DOHH2 (cell line): ENCODE data around the gene TSPAN32.

Source experiments
- H3F3A ChIP-seq: fragments of 200-600 bp; sonication (generic), shearing (Covaris generic); 2 replicates; pipeline ENCODE4 v1.6.0; 2016; ENCODE audit warnings: antibody characterized with exemption, mild to moderate bottlenecking; ENCODE audit not compliant: control insufficient read depth, insufficient read depth
- H3K27ac ChIP-seq: fragments of 200-600 bp; sonication (generic); 2 replicates; pipeline ENCODE4 v1.5.1; 2014; ENCODE audit warnings: low read depth, mild to moderate bottlenecking, low read length, moderate library complexity
- H3K27me3 ChIP-seq: fragments of 200-600 bp; sonication (generic); 2 replicates; pipeline ENCODE4 v1.6.1; 2014; ENCODE audit warnings: mild to moderate bottlenecking, low read length, mixed read lengths; ENCODE audit not compliant: control insufficient read depth
- H3K36me3 ChIP-seq: fragments of 200-600 bp; sonication (generic); 2 replicates; pipeline ENCODE4 v1.6.1; 2014; ENCODE audit warnings: mild to moderate bottlenecking, low read length, moderate library complexity, mixed read lengths; ENCODE audit not compliant: control insufficient read depth
- H3K4me1 ChIP-seq: fragments of 200-600 bp; sonication (generic); 2 replicates; pipeline ENCODE4 v1.6.1; 2014; ENCODE audit warnings: mild to moderate bottlenecking, low read length, mixed read lengths; ENCODE audit not compliant: control insufficient read depth
- H3K4me2 ChIP-seq: fragments of 200-600 bp; sonication (generic); 2 replicates; pipeline ENCODE4 v1.6.0; 2014; ENCODE audit warnings: mild to moderate bottlenecking, low read length, moderate library complexity
- H3K4me3 ChIP-seq: fragments of 200-600 bp; sonication (generic); 2 replicates; pipeline ENCODE4 v1.5.1; 2014; ENCODE audit warnings: mild to moderate bottlenecking, low read length, mixed read lengths
- H3K79me2 ChIP-seq: fragments of 200-600 bp; sonication (generic); 2 replicates; pipeline ENCODE4 v1.6.1; 2014; ENCODE audit warnings: mild to moderate bottlenecking, low read length, mixed read lengths; ENCODE audit not compliant: control insufficient read depth
- H3K9me2 ChIP-seq: fragments of 200-600 bp; sonication (generic); replicated peaks from 2 replicates; pipeline ENCODE4 v1.6.1; 2014; ENCODE audit warnings: mild to moderate bottlenecking, low read length, mixed read lengths; ENCODE audit not compliant: control insufficient read depth
- H3K9me3 ChIP-seq: fragments of 200-600 bp; sonication (generic); 2 replicates; pipeline ENCODE4 v1.6.1; 2014; ENCODE audit warnings: antibody characterized with exemption, low read length, mixed read lengths; ENCODE audit not compliant: control insufficient read depth, insufficient read depth
- H4K20me1 ChIP-seq: fragments of 200-600 bp; sonication (generic); 2 replicates; pipeline ENCODE4 v1.6.0; 2014; ENCODE audit warnings: low read depth, mild to moderate bottlenecking, antibody characterized with exemption, low read length, moderate library complexity; ENCODE audit not compliant: control insufficient read depth, insufficient read depth
- CTCF ChIP-seq: fragments of 200-600 bp; sonication (generic); IDR thresholded peaks from one replicate; pipeline ENCODE4 v1.5.1; 2014; ENCODE audit warnings: antibody characterized with exemption, mild to moderate bottlenecking, low read depth, low read length; ENCODE audit not compliant: poor library complexity, severe bottlenecking
- EZH2phosphoT487 ChIP-seq: fragments of 200-600 bp; sonication (generic); IDR thresholded peaks from 2 replicates; pipeline ENCODE4 v1.6.1; 2017; ENCODE audit warnings: borderline replicate concordance, mild to moderate bottlenecking, antibody characterized with exemption, low read length, moderate library complexity, mixed read lengths

Gene TSPAN32

GRCh38 chr11:2264366-2265053 lies 37.3 kb upstream of the TSPAN32 start:
- Histone ChIP-seq H3K9me2 (no peaks in the 10 kb centered on the region), H3K36me3 (no peaks in the 10 kb centered on the region), H3K79me2 (no peaks in the 10 kb centered on the region), H3K4me1 (peaks cover 21% of the 10 kb centered on the region), H3K9me3 (no peaks in the 10 kb centered on the region), H4K20me1 (no peaks in the 10 kb centered on the region), H3K4me2 (no peak overlapping the region), H3F3A (peaks cover 3% of the 10 kb centered on the region; the same call in 1 of the 2 replicates), H3K27me3 (peaks cover 10% of the 10 kb centered on the region), H3K4me3 (no peak overlapping the region), H3K27ac (no peak overlapping the region)
- TF ChIP-seq EZH2phosphoT487 = no peak
- no peak for TF ChIP-seq CTCF

GRCh38 chr11:2265396-2265795 lies 36.4 kb upstream of the TSPAN32 start:
- no peaks in the 10 kb centered on the region for H4K20me1 ChIP-seq
- peaks cover 21% of the 10 kb centered on the region for H3K4me1 ChIP-seq
- peaks cover 10% of the 10 kb centered on the region for H3K27me3 ChIP-seq
- TF ChIP-seq CTCF (no peak), EZH2phosphoT487 (no peak)
- no peaks in the 10 kb centered on the region for H3K9me3 ChIP-seq
- H3K9me2 ChIP-seq = no peaks in the 10 kb centered on the region
- peak overlapping the region; percentile 36 for H3K4me3 ChIP-seq
- no peaks in the 10 kb centered on the region for H3K36me3 ChIP-seq
- H3K27ac ChIP-seq = no peak overlapping the region
- H3K4me2 ChIP-seq = peak overlapping the region; percentile 63
- H3K79me2 ChIP-seq = no peaks in the 10 kb centered on the region
- H3F3A ChIP-seq = peaks cover 3% of the 10 kb centered on the region; the same call in 1 of the 2 replicates

- H3K4me3 ChIP-seq = peak overlapping the region; percentile 36
- H3K27me3 ChIP-seq = peaks cover 10% of the 10 kb centered on the region
- H3F3A ChIP-seq = peaks cover 3% of the 10 kb centered on the region; the same call in 1 of the 2 replicates
These were observed 35.8 kb upstream of the TSPAN32 start for GRCh38 chr11:2265854-2266585.

More at GRCh38 chr11:2265854-2266585, 35.8 kb upstream of the TSPAN32 start:
- Histone ChIP-seq H3K79me2 (no peaks in the 10 kb centered on the region), H3K9me2 (no peaks in the 10 kb centered on the region), H3K9me3 (no peaks in the 10 kb centered on the region), H3K4me1 (peaks cover 21% of the 10 kb centered on the region), H3K36me3 (no peaks in the 10 kb centered on the region), H3K4me2 (peak overlapping the region; percentile 63), H4K20me1 (no peaks in the 10 kb centered on the region), H3K27ac (no peak overlapping the region)
- TF ChIP-seq CTCF = no peak
- TF ChIP-seq EZH2phosphoT487 = no peak
